GM23338 (cell line): ENCODE data around the gene BARX2. TPM values are rescaled to one million over a fixed set of nuclear protein-coding genes. Genes with fewer than 3 reads are reported as not detected.

Experiments
- ATAC-seq: fragments of 200-7000 bp; cut with Tn5 transposase; 3 replicates; pipeline ENCODE4 v1.9.1; 2020
- DNase-seq: peaks from one replicate; pipeline ENCODE4 v3.0.0-alpha.2; 2015; ENCODE audit warnings: low spot score
- H2AFZ ChIP-seq: fragments of 200-600 bp; sonication (generic); 2 replicates; pipeline ENCODE4 v1.8.0; 2016; ENCODE audit warnings: antibody characterized with exemption, mild to moderate bottlenecking, moderate library complexity
- H3F3A ChIP-seq: fragments of 200-600 bp; sonication (generic); replicated peaks from 2 replicates; pipeline ENCODE4 v1.8.0; 2017; ENCODE audit warnings: antibody characterized with exemption, mixed run types, low read depth
- H3K27ac ChIP-seq: fragments of 200-600 bp; sonication (generic); 2 replicates; pipeline ENCODE4 v1.6.1; 2016; ENCODE audit warnings: low read depth
- H3K27me3 ChIP-seq: fragments of 200-600 bp; sonication (generic); 2 replicates; pipeline ENCODE4 v1.8.0; 2016; ENCODE audit warnings: mild to moderate bottlenecking, mixed run types, moderate library complexity; ENCODE audit not compliant: insufficient read depth
- H3K36me3 ChIP-seq: fragments of 200-600 bp; sonication (generic); 2 replicates; pipeline ENCODE4 v1.8.0; 2016; ENCODE audit warnings: mild to moderate bottlenecking; ENCODE audit not compliant: insufficient read depth
- H3K4me1 ChIP-seq: fragments of 200-600 bp; sonication (generic); 2 replicates; pipeline ENCODE4 v1.8.0; 2016; ENCODE audit warnings: mild to moderate bottlenecking, moderate library complexity; ENCODE audit not compliant: insufficient read depth
- H3K4me2 ChIP-seq: fragments of 200-600 bp; sonication (generic); 2 replicates; pipeline ENCODE4 v1.7.1; 2017; ENCODE audit warnings: mixed run types
- H3K4me3 ChIP-seq: fragments of 200-600 bp; sonication (generic); 2 replicates; pipeline ENCODE4 v1.6.1; 2016; ENCODE audit warnings: mixed run types
- H3K79me2 ChIP-seq: fragments of 200-600 bp; sonication (generic); replicated peaks from 2 replicates; pipeline ENCODE4 v1.8.0; 2017; ENCODE audit warnings: mild to moderate bottlenecking; ENCODE audit not compliant: insufficient read depth
- H3K9me2 ChIP-seq: fragments of 200-600 bp; sonication (generic); 2 replicates; pipeline ENCODE4 v1.8.0; 2017; ENCODE audit not compliant: insufficient read depth
- H4K20me1 ChIP-seq: fragments of 200-600 bp; sonication (generic); replicated peaks from 2 replicates; pipeline ENCODE4 v1.8.0; 2017; ENCODE audit warnings: mild to moderate bottlenecking; ENCODE audit not compliant: insufficient read depth
- H3K27ac Mint-ChIP-seq: 2 replicates; pipeline ENCODE4 v1.8.0; 2020; ENCODE audit warnings: inconsistent platforms, mild to moderate bottlenecking, moderate library complexity, mixed read lengths
- H3K27me3 Mint-ChIP-seq: 3 replicates; pipeline ENCODE4 v1.8.0; 2022; ENCODE audit warnings: low read depth, mild to moderate bottlenecking, moderate library complexity, mixed read lengths, inconsistent platforms; ENCODE audit not compliant: insufficient read depth, poor library complexity
- H3K36me3 Mint-ChIP-seq: 3 replicates; pipeline ENCODE4 v1.8.0; 2021; ENCODE audit warnings: low read depth, mild to moderate bottlenecking, inconsistent platforms, moderate library complexity, mixed read lengths
- H3K4me1 Mint-ChIP-seq: 3 replicates; pipeline ENCODE4 v1.8.0; 2020; ENCODE audit warnings: mild to moderate bottlenecking, inconsistent platforms, mixed read lengths
- H3K4me3 Mint-ChIP-seq: 3 replicates; pipeline ENCODE4 v1.8.0; 2021; ENCODE audit warnings: moderate library complexity, mild to moderate bottlenecking, inconsistent platforms, mixed read lengths
- H3K9me3 Mint-ChIP-seq: 3 replicates; pipeline ENCODE4 v1.8.0; 2020; ENCODE audit warnings: moderate library complexity, mild to moderate bottlenecking, inconsistent platforms, mixed read lengths
- CREB1 ChIP-seq: fragments of 250-450 bp; sonication (Bioruptor Pico); IDR thresholded peaks from 2 replicates; pipeline ENCODE4 v1.5.0; 2020; ENCODE audit warnings: low read depth, mild to moderate bottlenecking, moderate library complexity
- EZH2 ChIP-seq: fragments of 200-600 bp; sonication (generic); IDR thresholded peaks from one replicate; pipeline ENCODE4 v1.8.0; 2017; ENCODE audit warnings: antibody characterized with exemption, mild to moderate bottlenecking, low read depth; ENCODE audit not compliant: unreplicated experiment
- EZH2phosphoT487 ChIP-seq: fragments of 200-600 bp; sonication (generic); IDR thresholded peaks from one replicate; pipeline ENCODE4 v1.8.1; 2018; ENCODE audit warnings: antibody characterized with exemption; ENCODE audit not compliant: unreplicated experiment
- JUNB ChIP-seq: IDR thresholded peaks from one replicate; pipeline ENCODE4 v1.6.1; 2016; ENCODE audit warnings: antibody characterized with exemption; ENCODE audit not compliant: unreplicated experiment
- NANOG ChIP-seq: IDR thresholded peaks from 2 replicates; pipeline ENCODE4 v1.6.1; 2016; ENCODE audit warnings: antibody characterized with exemption, borderline replicate concordance
- POLR2AphosphoS5 ChIP-seq: IDR thresholded peaks from 2 replicates; pipeline ENCODE4 v1.6.1; 2016; ENCODE audit warnings: antibody characterized with exemption, low read depth
- STAT1 ChIP-seq: IDR thresholded peaks from one replicate; pipeline ENCODE4 v1.6.1; 2016; ENCODE audit warnings: antibody characterized with exemption; ENCODE audit not compliant: unreplicated experiment
- ZNF114 ChIP-seq: fragments of 250-450 bp; sonication (Bioruptor Pico); IDR thresholded peaks from 2 replicates; pipeline ENCODE4 v1.5.0; 2020; ENCODE audit warnings: mild to moderate bottlenecking, moderate library complexity
- ZNF331 ChIP-seq: fragments of 250-450 bp; sonication (Bioruptor Pico); IDR thresholded peaks from 2 replicates; pipeline ENCODE4 v1.5.0; 2020; ENCODE audit warnings: low read depth, mild to moderate bottlenecking, moderate library complexity
- polyA plus RNA-seq: library from polyadenylated mRNA; unstranded; fragments of >200 nt; fragmentation: Nextera tagmentation; extraction: Ambion mirVana; gene quantifications from 2 replicates; pipeline ENCODE4 v1.2.1, GENCODE V29; 2016
- total RNA-seq: library from RNA; depleted of rRNA; stranded (reverse); fragments of >200 nt; shearing (Covaris generic); gene quantifications from 2 replicates; pipeline ENCODE4 v1.2.3, GENCODE V29; 2014
- TF ChIP-seq, protein P1 (sequence below): IDR thresholded peaks from one replicate; pipeline ENCODE4 v1.6.1; 2018; ENCODE audit warnings: antibody characterized with exemption; ENCODE audit not compliant: unreplicated experiment
- TF ChIP-seq, protein P2 (sequence below): fragments of 250-450 bp; sonication (Bioruptor Pico); IDR thresholded peaks from 2 replicates; pipeline ENCODE4 v1.5.0; 2020; ENCODE audit warnings: mild to moderate bottlenecking, moderate library complexity
- TF ChIP-seq, protein P3 (sequence below), 2 experiments: fragments of 200-600 bp in 1 of 2; sonication (generic) in 1 of 2; conservative IDR thresholded peaks; 2 replicates each; pipeline versions ENCODE4 v1.5.1 to v1.6.1; 2016 to 2017; ENCODE audit warnings: antibody characterized with exemption in 2 of 2, low read depth in 2 of 2, mild to moderate bottlenecking in 2 of 2, moderate library complexity in 1 of 2
- TF ChIP-seq, protein P4 (sequence below): IDR thresholded peaks from 2 replicates; pipeline ENCODE4 v1.6.1; 2016; ENCODE audit warnings: antibody characterized with exemption

The BARX2 gene
- total and polyA plus RNA-seq, 2 experiments from 2014 or later, result not detected

DNA sequence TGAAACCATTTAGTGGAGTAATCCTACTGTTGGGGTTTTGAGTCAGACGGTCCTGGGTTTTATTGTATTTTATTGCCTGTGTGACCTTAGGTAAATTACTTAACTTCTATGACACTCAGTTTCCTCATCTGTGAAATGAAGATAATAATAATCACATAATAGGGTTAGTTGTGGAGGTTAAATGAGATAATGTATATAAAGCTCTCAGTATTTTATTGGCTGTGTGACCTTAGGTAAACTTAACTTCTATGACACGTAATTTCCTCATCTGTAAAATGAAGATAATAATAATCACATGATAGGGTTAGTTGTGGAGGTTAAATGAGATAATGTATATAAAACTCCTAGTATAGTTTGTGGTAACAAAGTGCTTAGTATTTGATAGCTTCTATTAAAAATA lies 13.2 kb downstream of the BARX2 start:
- Histone ChIP-seq H3F3A (no peaks in the 10 kb centered on the region), H3K79me2 (no peaks in the 10 kb centered on the region), H3K4me1 (no peaks in the 10 kb centered on the region), H3K9me2 (no peaks in the 10 kb centered on the region), H3K36me3 (no peaks in the 10 kb centered on the region), H3K27ac (no peak overlapping the region), H4K20me1 (no peaks in the 10 kb centered on the region), H3K27me3 (no peaks in the 10 kb centered on the region), H3K4me2 (no peak overlapping the region), H2AFZ (no peak overlapping the region), H3K4me3 (no peak overlapping the region)
- TF ChIP-seq EZH2phosphoT487, result no peak
- TF ChIP-seq, protein P1, sequence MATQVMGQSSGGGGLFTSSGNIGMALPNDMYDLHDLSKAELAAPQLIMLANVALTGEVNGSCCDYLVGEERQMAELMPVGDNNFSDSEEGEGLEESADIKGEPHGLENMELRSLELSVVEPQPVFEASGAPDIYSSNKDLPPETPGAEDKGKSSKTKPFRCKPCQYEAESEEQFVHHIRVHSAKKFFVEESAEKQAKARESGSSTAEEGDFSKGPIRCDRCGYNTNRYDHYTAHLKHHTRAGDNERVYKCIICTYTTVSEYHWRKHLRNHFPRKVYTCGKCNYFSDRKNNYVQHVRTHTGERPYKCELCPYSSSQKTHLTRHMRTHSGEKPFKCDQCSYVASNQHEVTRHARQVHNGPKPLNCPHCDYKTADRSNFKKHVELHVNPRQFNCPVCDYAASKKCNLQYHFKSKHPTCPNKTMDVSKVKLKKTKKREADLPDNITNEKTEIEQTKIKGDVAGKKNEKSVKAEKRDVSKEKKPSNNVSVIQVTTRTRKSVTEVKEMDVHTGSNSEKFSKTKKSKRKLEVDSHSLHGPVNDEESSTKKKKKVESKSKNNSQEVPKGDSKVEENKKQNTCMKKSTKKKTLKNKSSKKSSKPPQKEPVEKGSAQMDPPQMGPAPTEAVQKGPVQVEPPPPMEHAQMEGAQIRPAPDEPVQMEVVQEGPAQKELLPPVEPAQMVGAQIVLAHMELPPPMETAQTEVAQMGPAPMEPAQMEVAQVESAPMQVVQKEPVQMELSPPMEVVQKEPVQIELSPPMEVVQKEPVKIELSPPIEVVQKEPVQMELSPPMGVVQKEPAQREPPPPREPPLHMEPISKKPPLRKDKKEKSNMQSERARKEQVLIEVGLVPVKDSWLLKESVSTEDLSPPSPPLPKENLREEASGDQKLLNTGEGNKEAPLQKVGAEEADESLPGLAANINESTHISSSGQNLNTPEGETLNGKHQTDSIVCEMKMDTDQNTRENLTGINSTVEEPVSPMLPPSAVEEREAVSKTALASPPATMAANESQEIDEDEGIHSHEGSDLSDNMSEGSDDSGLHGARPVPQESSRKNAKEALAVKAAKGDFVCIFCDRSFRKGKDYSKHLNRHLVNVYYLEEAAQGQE, result no peak
- TF ChIP-seq, protein P2, sequence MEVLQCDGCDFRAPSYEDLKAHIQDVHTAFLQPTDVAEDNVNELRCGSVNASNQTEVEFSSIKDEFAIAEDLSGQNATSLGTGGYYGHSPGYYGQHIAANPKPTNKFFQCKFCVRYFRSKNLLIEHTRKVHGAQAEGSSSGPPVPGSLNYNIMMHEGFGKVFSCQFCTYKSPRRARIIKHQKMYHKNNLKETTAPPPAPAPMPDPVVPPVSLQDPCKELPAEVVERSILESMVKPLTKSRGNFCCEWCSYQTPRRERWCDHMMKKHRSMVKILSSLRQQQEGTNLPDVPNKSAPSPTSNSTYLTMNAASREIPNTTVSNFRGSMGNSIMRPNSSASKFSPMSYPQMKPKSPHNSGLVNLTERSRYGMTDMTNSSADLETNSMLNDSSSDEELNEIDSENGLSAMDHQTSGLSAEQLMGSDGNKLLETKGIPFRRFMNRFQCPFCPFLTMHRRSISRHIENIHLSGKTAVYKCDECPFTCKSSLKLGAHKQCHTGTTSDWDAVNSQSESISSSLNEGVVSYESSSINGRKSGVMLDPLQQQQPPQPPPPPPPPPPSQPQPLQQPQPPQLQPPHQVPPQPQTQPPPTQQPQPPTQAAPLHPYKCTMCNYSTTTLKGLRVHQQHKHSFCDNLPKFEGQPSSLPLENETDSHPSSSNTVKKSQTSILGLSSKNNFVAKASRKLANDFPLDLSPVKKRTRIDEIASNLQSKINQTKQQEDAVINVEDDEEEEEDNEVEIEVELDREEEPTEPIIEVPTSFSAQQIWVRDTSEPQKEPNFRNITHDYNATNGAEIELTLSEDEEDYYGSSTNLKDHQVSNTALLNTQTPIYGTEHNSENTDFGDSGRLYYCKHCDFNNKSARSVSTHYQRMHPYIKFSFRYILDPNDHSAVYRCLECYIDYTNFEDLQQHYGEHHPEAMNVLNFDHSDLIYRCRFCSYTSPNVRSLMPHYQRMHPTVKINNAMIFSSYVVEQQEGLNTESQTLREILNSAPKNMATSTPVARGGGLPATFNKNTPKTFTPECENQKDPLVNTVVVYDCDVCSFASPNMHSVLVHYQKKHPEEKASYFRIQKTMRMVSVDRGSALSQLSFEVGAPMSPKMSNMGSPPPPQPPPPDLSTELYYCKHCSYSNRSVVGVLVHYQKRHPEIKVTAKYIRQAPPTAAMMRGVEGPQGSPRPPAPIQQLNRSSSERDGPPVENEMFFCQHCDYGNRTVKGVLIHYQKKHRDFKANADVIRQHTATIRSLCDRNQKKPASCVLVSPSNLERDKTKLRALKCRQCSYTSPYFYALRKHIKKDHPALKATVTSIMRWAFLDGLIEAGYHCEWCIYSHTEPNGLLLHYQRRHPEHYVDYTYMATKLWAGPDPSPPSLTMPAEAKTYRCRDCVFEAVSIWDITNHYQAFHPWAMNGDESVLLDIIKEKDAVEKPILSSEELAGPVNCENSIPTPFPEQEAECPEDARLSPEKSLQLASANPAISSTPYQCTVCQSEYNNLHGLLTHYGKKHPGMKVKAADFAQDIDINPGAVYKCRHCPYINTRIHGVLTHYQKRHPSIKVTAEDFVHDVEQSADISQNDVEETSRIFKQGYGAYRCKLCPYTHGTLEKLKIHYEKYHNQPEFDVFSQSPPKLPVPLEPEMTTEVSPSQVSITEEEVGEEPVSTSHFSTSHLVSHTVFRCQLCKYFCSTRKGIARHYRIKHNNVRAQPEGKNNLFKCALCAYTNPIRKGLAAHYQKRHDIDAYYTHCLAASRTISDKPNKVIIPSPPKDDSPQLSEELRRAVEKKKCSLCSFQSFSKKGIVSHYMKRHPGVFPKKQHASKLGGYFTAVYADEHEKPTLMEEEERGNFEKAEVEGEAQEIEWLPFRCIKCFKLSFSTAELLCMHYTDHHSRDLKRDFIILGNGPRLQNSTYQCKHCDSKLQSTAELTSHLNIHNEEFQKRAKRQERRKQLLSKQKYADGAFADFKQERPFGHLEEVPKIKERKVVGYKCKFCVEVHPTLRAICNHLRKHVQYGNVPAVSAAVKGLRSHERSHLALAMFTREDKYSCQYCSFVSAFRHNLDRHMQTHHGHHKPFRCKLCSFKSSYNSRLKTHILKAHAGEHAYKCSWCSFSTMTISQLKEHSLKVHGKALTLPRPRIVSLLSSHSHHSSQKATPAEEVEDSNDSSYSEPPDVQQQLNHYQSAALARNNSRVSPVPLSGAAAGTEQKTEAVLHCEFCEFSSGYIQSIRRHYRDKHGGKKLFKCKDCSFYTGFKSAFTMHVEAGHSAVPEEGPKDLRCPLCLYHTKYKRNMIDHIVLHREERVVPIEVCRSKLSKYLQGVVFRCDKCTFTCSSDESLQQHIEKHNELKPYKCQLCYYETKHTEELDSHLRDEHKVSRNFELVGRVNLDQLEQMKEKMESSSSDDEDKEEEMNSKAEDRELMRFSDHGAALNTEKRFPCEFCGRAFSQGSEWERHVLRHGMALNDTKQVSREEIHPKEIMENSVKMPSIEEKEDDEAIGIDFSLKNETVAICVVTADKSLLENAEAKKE (CRISPR knock-in tag), result no peak
- no peak for TF ChIP-seq POLR2AphosphoS5
- TF ChIP-seq, protein P3, sequence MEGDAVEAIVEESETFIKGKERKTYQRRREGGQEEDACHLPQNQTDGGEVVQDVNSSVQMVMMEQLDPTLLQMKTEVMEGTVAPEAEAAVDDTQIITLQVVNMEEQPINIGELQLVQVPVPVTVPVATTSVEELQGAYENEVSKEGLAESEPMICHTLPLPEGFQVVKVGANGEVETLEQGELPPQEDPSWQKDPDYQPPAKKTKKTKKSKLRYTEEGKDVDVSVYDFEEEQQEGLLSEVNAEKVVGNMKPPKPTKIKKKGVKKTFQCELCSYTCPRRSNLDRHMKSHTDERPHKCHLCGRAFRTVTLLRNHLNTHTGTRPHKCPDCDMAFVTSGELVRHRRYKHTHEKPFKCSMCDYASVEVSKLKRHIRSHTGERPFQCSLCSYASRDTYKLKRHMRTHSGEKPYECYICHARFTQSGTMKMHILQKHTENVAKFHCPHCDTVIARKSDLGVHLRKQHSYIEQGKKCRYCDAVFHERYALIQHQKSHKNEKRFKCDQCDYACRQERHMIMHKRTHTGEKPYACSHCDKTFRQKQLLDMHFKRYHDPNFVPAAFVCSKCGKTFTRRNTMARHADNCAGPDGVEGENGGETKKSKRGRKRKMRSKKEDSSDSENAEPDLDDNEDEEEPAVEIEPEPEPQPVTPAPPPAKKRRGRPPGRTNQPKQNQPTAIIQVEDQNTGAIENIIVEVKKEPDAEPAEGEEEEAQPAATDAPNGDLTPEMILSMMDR (conservative IDR thresholded peaks at IDR 0.05; ENCODE audit: low read depth in 2 of 2), result no peak
- TF ChIP-seq, protein P4, sequence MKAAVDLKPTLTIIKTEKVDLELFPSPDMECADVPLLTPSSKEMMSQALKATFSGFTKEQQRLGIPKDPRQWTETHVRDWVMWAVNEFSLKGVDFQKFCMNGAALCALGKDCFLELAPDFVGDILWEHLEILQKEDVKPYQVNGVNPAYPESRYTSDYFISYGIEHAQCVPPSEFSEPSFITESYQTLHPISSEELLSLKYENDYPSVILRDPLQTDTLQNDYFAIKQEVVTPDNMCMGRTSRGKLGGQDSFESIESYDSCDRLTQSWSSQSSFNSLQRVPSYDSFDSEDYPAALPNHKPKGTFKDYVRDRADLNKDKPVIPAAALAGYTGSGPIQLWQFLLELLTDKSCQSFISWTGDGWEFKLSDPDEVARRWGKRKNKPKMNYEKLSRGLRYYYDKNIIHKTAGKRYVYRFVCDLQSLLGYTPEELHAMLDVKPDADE, result no peak
- no peak for TF ChIP-seq ZNF114
- no peak for TF ChIP-seq JUNB
- TF ChIP-seq CREB1 (CRISPR knock-in tag), result no peak
- TF ChIP-seq NANOG, result no peak
- TF ChIP-seq EZH2, result no peak
- TF ChIP-seq STAT1, result no peak
- no peak for TF ChIP-seq ZNF331
- Mint-ChIP-seq H3K36me3 (no peaks in the 10 kb centered on the region), H3K4me3 (no peak overlapping the region), H3K9me3 (no peaks in the 10 kb centered on the region), H3K4me1 (no peaks in the 10 kb centered on the region), H3K27ac (no peak overlapping the region), H3K27me3 (peaks cover 1% of the 10 kb centered on the region)
- no peak for DNase-seq
- ATAC-seq, result no peak
